H1 (cell line): ENCODE data around the gene OR5B2.

Experiments used
- CTCF ChIP-seq, 3 experiments: IDR thresholded peaks; 1 replicate in 2 of 3; 2 replicates in 1 of 3; pipeline versions ENCODE4 v1.5.1 to v1.6.1; 2011; ENCODE audit warnings: low read length in 3 of 3, mild to moderate bottlenecking in 3 of 3, inconsistent platforms in 2 of 3, low read depth in 1 of 3, moderate library complexity in 1 of 3; ENCODE audit not compliant: insufficient read depth in 1 of 3; ENCODE audit errors: control extremely low read depth in 1 of 3
- PHF8 ChIP-seq: fragments of 200-600 bp; sonication (generic); conservative IDR thresholded peaks from 2 replicates; pipeline ENCODE4 v1.7.1; 2012; ENCODE audit warnings: low read depth, mild to moderate bottlenecking, inconsistent platforms, low read length, moderate library complexity
- POLR2A ChIP-seq, 2 experiments: IDR thresholded peaks; 1 replicate in 1 of 2; 2 replicates in 1 of 2; pipeline ENCODE4 v1.6.1; 2011; ENCODE audit warnings: low read depth in 2 of 2, low read length in 2 of 2, mild to moderate bottlenecking in 2 of 2; ENCODE audit errors: control extremely low read depth in 1 of 2
- SAP30 ChIP-seq: fragments of 300-600 bp; sonication (generic); IDR thresholded peaks from 2 replicates; pipeline ENCODE4 v1.7.1; 2012; ENCODE audit warnings: low read length, moderate library complexity, mild to moderate bottlenecking, inconsistent platforms; ENCODE audit not compliant: insufficient read depth, insufficient replicate concordance
- SIRT6 ChIP-seq: IDR thresholded peaks from one replicate; pipeline ENCODE4 v1.7.1; 2012; ENCODE audit warnings: low read length, inconsistent platforms

- TF ChIP-seq CTCF (IDR thresholded peaks at IDR 0.05; ENCODE audit: control extremely low read depth in 1 of 3, insufficient read depth in 1 of 3, low read depth in 1 of 3, low read length in 3 of 3), result no peak
- TF ChIP-seq POLR2A (IDR thresholded peaks at IDR 0.05; ENCODE audit: control extremely low read depth in 1 of 2, low read depth in 2 of 2, low read length in 2 of 2), result no peak
- TF ChIP-seq SIRT6, result no peak
- TF ChIP-seq SAP30, result no peak
- no peak for TF ChIP-seq PHF8
Measured at GRCh38 chr11:58471892-58472291, 44.0 kb upstream of the OR5B2 start.
